Measurements from ENCODE around the gene EFCAB11.
"Not testable (repeated sequence)": the region's sequence is repeated elsewhere in the genome, so short reads cannot be mapped to it uniquely, and the experiment has no call there.

EFCAB11 gene

GRCh38 chr14:89891055-89891454 lies 63.5 kb downstream of the EFCAB11 start:
- no peak overlapping the region for H3K27ac ChIP-seq
- no peak for TF ChIP-seq CTCF (IDR thresholded peaks at IDR 0.05)
- TF ChIP-seq ZFX (IDR thresholded peaks at IDR 0.05; ENCODE audit: borderline replicate concordance), result no peak

GRCh38 chr14:89890589-89890988 lies 63.9 kb downstream of the EFCAB11 start:
- no peak overlapping the region for H3K27ac ChIP-seq
- no peak for TF ChIP-seq ZFX (IDR thresholded peaks at IDR 0.05; ENCODE audit: borderline replicate concordance)
- TF ChIP-seq CTCF (IDR thresholded peaks at IDR 0.05), result no peak

- TF ChIP-seq ZFX (IDR thresholded peaks at IDR 0.05; ENCODE audit: borderline replicate concordance) (no peak), CTCF (IDR thresholded peaks at IDR 0.05) (no peak)
- no peak overlapping the region for H3K27ac ChIP-seq
These were observed 64.9 kb downstream of the EFCAB11 start for GRCh38 chr14:89889626-89890025.

- TF ChIP-seq ZFX (IDR thresholded peaks at IDR 0.05; ENCODE audit: borderline replicate concordance) (no peak), CTCF (IDR thresholded peaks at IDR 0.05) (no peak)
- H3K27ac ChIP-seq, result no peak overlapping the region
These were observed 69.8 kb downstream of the EFCAB11 start for GRCh38 chr14:89884761-89885160.

- TF ChIP-seq ZFX (IDR thresholded peaks at IDR 0.05; ENCODE audit: borderline replicate concordance), result no peak
- no peak for TF ChIP-seq CTCF (IDR thresholded peaks at IDR 0.05)
These were observed 72.7 kb downstream of the EFCAB11 start for GRCh38 chr14:89881839-89882238.

GRCh38 chr14:89874091-89874490 lies 80.4 kb downstream of the EFCAB11 start:
- not testable (repeated sequence) for H3K27ac ChIP-seq

More at GRCh38 chr14:89881839-89882238, 72.7 kb downstream of the EFCAB11 start:
- H3K27ac ChIP-seq, result no peak overlapping the region

GRCh38 chr14:89870316-89870715 lies 84.2 kb downstream of the EFCAB11 start:
- H3K27ac ChIP-seq, result no peak overlapping the region
- TF ChIP-seq CTCF (IDR thresholded peaks at IDR 0.05), result no peak
- no peak for TF ChIP-seq ZFX (IDR thresholded peaks at IDR 0.05; ENCODE audit: borderline replicate concordance)

- TF ChIP-seq CTCF (IDR thresholded peaks at IDR 0.05) (no peak), ZFX (IDR thresholded peaks at IDR 0.05; ENCODE audit: borderline replicate concordance) (no peak)
- H3K27ac ChIP-seq, result no peak overlapping the region
These were observed 84.9 kb downstream of the EFCAB11 start for GRCh38 chr14:89869606-89870005.
